Endothelial cell of umbilical vein (primary cell): ENCODE data around the gene AKAP6. TPM values are rescaled to one million over a fixed set of nuclear protein-coding genes. Genes with fewer than 3 reads are reported as not detected.

ENCODE experiments used
- BruUV-seq: library from RNA; stranded (reverse); fragments of 400-500 nt; replicated peaks from 2 replicates; lab custom pipeline; 2021; lab: Mats Ljungman, UMichigan
- CTCF ChIA-PET: fragments of 300-600, 350-600 bp; sonication (Branson Sonifier 250); formaldehyde crosslinking; loops from one replicate; lab custom pipeline; 2021; ENCODE audit warnings: antibody characterized with exemption, inconsistent platforms; lab: Charles Lee
- POLR2A ChIA-PET: fragments of 300-600, 350-600 bp; sonication (Branson Sonifier 250); formaldehyde crosslinking; loops from one replicate; lab custom pipeline; 2021; ENCODE audit warnings: antibody characterized with exemption, inconsistent platforms; lab: Charles Lee
- DNase-seq: peaks from one replicate; pipeline ENCODE4 v3.0.0-alpha.2; 2011; ENCODE audit warnings: low read depth, low spot score
- FAIRE-seq: peaks from 2 replicates; lab custom pipeline; 2011; peaks lifted over from hg19 to GRCh38; lab: Jason Lieb, UNC
- H2AFZ ChIP-seq: 2 replicates; pipeline ENCODE4 v1.6.0; 2012; ENCODE audit warnings: low read depth, low read length, control low read depth, inconsistent platforms
- H3K27ac ChIP-seq: 2 replicates; pipeline ENCODE4 v1.5.1; 2011; ENCODE audit warnings: low read depth, mild to moderate bottlenecking, control low read depth, low read length, moderate library complexity; ENCODE audit not compliant: insufficient read depth
- H3K27me3 ChIP-seq, 2 experiments: 2 replicates each; pipeline versions ENCODE4 v1.6.0 to v1.6.1; 2011; ENCODE audit warnings: low read length in 2 of 2, mixed read lengths in 1 of 2; ENCODE audit not compliant: control insufficient read depth in 2 of 2, insufficient read depth in 2 of 2
- H3K36me3 ChIP-seq, 2 experiments: 2 replicates in 1 of 2; 3 replicates in 1 of 2; pipeline ENCODE4 v1.5.1; 2011; ENCODE audit warnings: low read length in 2 of 2, mild to moderate bottlenecking in 1 of 2, moderate library complexity in 1 of 2; ENCODE audit not compliant: control insufficient read depth in 2 of 2, insufficient read depth in 2 of 2; ENCODE audit errors: extremely low read depth in 1 of 2
- H3K4me1 ChIP-seq: 3 replicates; pipeline ENCODE4 v1.5.1; 2011; ENCODE audit warnings: mild to moderate bottlenecking, low read length; ENCODE audit not compliant: control insufficient read depth, insufficient read depth; ENCODE audit errors: extremely low read depth
- H3K4me2 ChIP-seq: 2 replicates; pipeline ENCODE4 v1.6.1; 2011; ENCODE audit warnings: low read length, control low read depth, mixed read lengths; ENCODE audit not compliant: insufficient read depth
- H3K4me3 ChIP-seq, 3 experiments: fragments of 200-600 bp in 1 of 3; sonication (generic), shearing (Covaris generic) in 1 of 3; replicated peaks in 1 of 3; 2 replicates each; pipeline ENCODE4 v1.5.1; 2011 to 2016; ENCODE audit warnings: control low read depth in 3 of 3, low read length in 3 of 3, mild to moderate bottlenecking in 2 of 3, inconsistent platforms in 1 of 3, low read depth in 1 of 3, moderate library complexity in 1 of 3; ENCODE audit not compliant: insufficient read depth in 1 of 3
- H3K79me2 ChIP-seq: 2 replicates; pipeline ENCODE4 v1.6.0; 2012; ENCODE audit warnings: low read length, inconsistent platforms; ENCODE audit not compliant: control insufficient read depth, insufficient read depth
- H3K9ac ChIP-seq: replicated peaks from 2 replicates; pipeline ENCODE3; 2011; ENCODE audit warnings: low read length, control low read depth; ENCODE audit not compliant: insufficient read depth; ENCODE audit errors: extremely low read depth
- H3K9me1 ChIP-seq: replicated peaks from 3 replicates; pipeline ENCODE4 v1.6.0; 2011; ENCODE audit warnings: mild to moderate bottlenecking, low read length; ENCODE audit not compliant: control insufficient read depth, insufficient read depth; ENCODE audit errors: extremely low read depth
- H3K9me3 ChIP-seq: replicated peaks from 2 replicates; pipeline ENCODE4 v1.5.1; 2012; ENCODE audit warnings: low read length, inconsistent platforms; ENCODE audit not compliant: control insufficient read depth, insufficient read depth
- H4K20me1 ChIP-seq: replicated peaks from 2 replicates; pipeline ENCODE3; 2011; ENCODE audit warnings: mild to moderate bottlenecking, low read length; ENCODE audit not compliant: control insufficient read depth, insufficient read depth; ENCODE audit errors: extremely low read depth
- EZH2 ChIP-seq: IDR thresholded peaks from 2 replicates; pipeline ENCODE4 v1.6.1; 2012; ENCODE audit warnings: borderline replicate concordance, low read depth, mild to moderate bottlenecking, moderate library complexity, low read length, inconsistent platforms; ENCODE audit not compliant: severe bottlenecking
- FOS ChIP-seq: IDR thresholded peaks from 2 replicates; pipeline ENCODE4 v1.6.1; 2011; ENCODE audit warnings: mild to moderate bottlenecking, low read length, moderate library complexity, borderline replicate concordance; ENCODE audit not compliant: insufficient read depth
- GATA2 ChIP-seq: IDR thresholded peaks from 2 replicates; pipeline ENCODE4 v1.7.0; 2011; ENCODE audit warnings: low read depth, mild to moderate bottlenecking, moderate library complexity, mixed read lengths, low read length; ENCODE audit not compliant: insufficient read length, insufficient read depth
- JUN ChIP-seq: IDR thresholded peaks from 2 replicates; pipeline ENCODE4 v1.6.1; 2011; ENCODE audit warnings: borderline replicate concordance, low read depth; ENCODE audit not compliant: insufficient read length, insufficient read depth
- MAX ChIP-seq: IDR thresholded peaks from 2 replicates; pipeline ENCODE4 v1.6.1; 2011; ENCODE audit not compliant: insufficient read depth, insufficient read length
- MYC ChIP-seq: IDR thresholded peaks from one replicate; pipeline ENCODE4 v1.6.1; 2011; ENCODE audit warnings: mild to moderate bottlenecking, low read depth, low read length
- POLR2A ChIP-seq: IDR thresholded peaks from 2 replicates; pipeline ENCODE4 v1.6.1; 2012; ENCODE audit warnings: low read depth, mild to moderate bottlenecking, control low read depth, low read length
- POLR2AphosphoS5 ChIP-seq: IDR thresholded peaks from 2 replicates; pipeline ENCODE4 v1.6.1; 2012; ENCODE audit warnings: low read depth, mild to moderate bottlenecking, control low read depth, low read length, moderate library complexity; ENCODE audit not compliant: insufficient read depth
- dilution Hi-C: fragments of 300-500 bp; cut with MboI; formaldehyde crosslinking; loops from one replicate; pipeline ENCODE4 v1.15.0; 2019; ENCODE audit warnings: low sequenced_read_pairs; ENCODE audit not compliant: extremely low pct_ligation_motif_present
- intact Hi-C: fragments of 100-400 bp; cut with micrococcal nuclease; formaldehyde crosslinking; loops from one replicate; pipeline ENCODE4 v1.10.0; 2022
- polyA plus RNA-seq, 4 experiments: library from polyadenylated mRNA; depleted of rRNA in 3 of 4; stranded (reverse) in 3 of 4; unstranded in 1 of 4; fragments of >200 nt; gene quantifications; 2 replicates each; pipeline versions ENCODE4 v1.2.1 to v1.2.3, GENCODE V29; 2011 to 2012; ENCODE audit warnings: missing spikeins in 1 of 4
- total RNA-seq: library from RNA; stranded (reverse); gene quantifications from 2 replicates; pipeline ENCODE4 v1.2.3, GENCODE V29; 2021
- TF ChIP-seq, protein P1 (sequence below), 2 donors: IDR thresholded peaks; 1 replicate in 1 of 2; 2 replicates in 1 of 2; pipeline ENCODE4 v1.5.1; 2011; ENCODE audit warnings: low read length in 2 of 2, mild to moderate bottlenecking in 2 of 2, moderate library complexity in 2 of 2, control low read depth in 1 of 2, inconsistent platforms in 1 of 2, low read depth in 1 of 2; ENCODE audit not compliant: insufficient read depth in 1 of 2; ENCODE audit errors: extremely low read depth in 1 of 2

Gene AKAP6
- total and polyA plus RNA-seq, 2 donors (not counting 3 experiments of a cell fraction or from before 2014, with no cell fraction given): 0.03 to 0.49 TPM

- dilution Hi-C loops (no loop called here), intact Hi-C loops (no loop called here)
- no peaks in the 10 kb centered on the region for H4K20me1 ChIP-seq
- no peak overlapping the region for H3K4me3 ChIP-seq
- no peak overlapping the region for H3K27ac ChIP-seq
- no peak overlapping the region for H2AFZ ChIP-seq
- no TSS peak for BruUV-seq
- no peaks in the 10 kb centered on the region for H3K9me1 ChIP-seq
- no peaks in the 10 kb centered on the region for H3K9me3 ChIP-seq
- no peaks in the 10 kb centered on the region for H3K27me3 ChIP-seq
- no peaks in the 10 kb centered on the region for H3K36me3 ChIP-seq
- no peak overlapping the region for H3K9ac ChIP-seq
- H3K4me1 ChIP-seq: peaks cover 23% of the 10 kb centered on the region
- no peak for DNase-seq
- H3K4me2 ChIP-seq: no peak overlapping the region
- ChIA-PET POLR2A (no interaction called here), CTCF (no interaction called here)
- no peaks in the 10 kb centered on the region for H3K79me2 ChIP-seq
- TF ChIP-seq GATA2 (no peak), MAX (no peak), POLR2A (no peak), POLR2AphosphoS5 (no peak), EZH2 (no peak), FOS (no peak), MYC (no peak), JUN (no peak)
- TF ChIP-seq, protein P1, sequence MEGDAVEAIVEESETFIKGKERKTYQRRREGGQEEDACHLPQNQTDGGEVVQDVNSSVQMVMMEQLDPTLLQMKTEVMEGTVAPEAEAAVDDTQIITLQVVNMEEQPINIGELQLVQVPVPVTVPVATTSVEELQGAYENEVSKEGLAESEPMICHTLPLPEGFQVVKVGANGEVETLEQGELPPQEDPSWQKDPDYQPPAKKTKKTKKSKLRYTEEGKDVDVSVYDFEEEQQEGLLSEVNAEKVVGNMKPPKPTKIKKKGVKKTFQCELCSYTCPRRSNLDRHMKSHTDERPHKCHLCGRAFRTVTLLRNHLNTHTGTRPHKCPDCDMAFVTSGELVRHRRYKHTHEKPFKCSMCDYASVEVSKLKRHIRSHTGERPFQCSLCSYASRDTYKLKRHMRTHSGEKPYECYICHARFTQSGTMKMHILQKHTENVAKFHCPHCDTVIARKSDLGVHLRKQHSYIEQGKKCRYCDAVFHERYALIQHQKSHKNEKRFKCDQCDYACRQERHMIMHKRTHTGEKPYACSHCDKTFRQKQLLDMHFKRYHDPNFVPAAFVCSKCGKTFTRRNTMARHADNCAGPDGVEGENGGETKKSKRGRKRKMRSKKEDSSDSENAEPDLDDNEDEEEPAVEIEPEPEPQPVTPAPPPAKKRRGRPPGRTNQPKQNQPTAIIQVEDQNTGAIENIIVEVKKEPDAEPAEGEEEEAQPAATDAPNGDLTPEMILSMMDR (IDR thresholded peaks at IDR 0.05; ENCODE audit: extremely low read depth in 1 of 2, insufficient read depth in 1 of 2, low read depth in 1 of 2, low read length in 2 of 2): no peak
- no peak for FAIRE-seq
Measured at GRCh38 chr14:32422440-32422839, 93.3 kb downstream of the AKAP6 start.
